HG02981 (cell line): ENCODE measurements around the gene NOC3L.
A peak's percentile ranks its signal among the peaks of the same experiment; 100 is the strongest.
"Not testable (repeated sequence)": the region's sequence is repeated elsewhere in the genome, so short reads cannot be mapped to it uniquely, and the experiment has no call there.

Experiments used
- ATAC-seq: cut with Tn5 transposase; IDR thresholded peaks from one replicate; pipeline ENCODE4 v1.9.1; 2021; ENCODE audit warnings: mild to moderate bottlenecking, moderate library complexity; ENCODE audit not compliant: unreplicated experiment

The NOC3L gene

GRCh38 chr10:94364482-94364881, 1.7 kb upstream of the NOC3L start:
- ATAC-seq, result no peak

GRCh38 chr10:94363251-94363565, 469 bp upstream of the NOC3L start:
- peak; percentile 9 for ATAC-seq

DNA sequence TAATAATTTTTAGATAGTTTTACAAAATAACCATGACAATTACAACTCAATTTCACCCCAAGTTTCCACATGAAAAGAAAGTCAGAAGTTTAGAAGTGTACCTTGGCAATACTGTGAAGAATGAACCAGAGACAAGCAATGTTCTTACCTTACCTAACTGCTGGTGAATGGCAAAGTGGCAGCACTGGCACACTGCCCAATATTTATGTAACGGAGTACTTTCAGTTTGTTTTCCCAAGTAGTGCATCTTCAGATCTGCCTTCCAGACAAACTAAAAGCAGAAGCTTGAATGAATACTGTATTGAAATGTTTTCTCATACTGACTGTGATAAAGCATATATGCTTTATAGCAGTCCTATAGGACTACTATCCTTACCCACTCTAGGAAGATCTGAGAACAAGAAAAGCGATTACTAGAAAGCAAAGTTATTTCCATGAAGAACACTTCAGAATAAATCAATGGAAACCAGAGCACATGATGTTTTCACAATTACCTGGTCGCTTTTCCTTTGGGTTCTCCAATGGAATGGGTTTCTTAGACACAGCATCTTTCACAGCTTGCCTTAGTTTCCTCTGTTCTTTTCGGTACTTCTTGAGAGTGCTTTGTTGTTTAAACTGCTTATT, 1.5 kb downstream of the NOC3L start:
- no peak for ATAC-seq

DNA sequence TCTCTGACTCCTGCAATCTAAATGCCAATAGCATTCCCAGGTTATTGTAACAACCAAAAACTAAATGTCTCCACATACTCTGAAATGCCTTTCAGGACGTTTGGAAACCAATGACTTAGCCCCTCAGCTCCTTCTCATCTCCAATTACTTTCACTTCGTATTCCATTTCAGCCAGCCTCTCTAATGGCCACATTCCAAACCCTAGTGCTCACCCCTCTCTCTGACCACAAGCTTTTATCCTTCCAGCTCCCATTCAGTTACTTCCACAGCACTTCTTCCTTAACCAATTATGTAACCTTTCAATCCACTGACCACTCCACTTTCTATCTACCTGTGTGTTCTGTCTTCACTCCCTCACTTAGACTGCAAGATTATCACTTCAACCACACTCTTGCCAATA, 4.3 kb downstream of the NOC3L start:
- ATAC-seq, result no peak

- ATAC-seq, result no peak
Observed at GRCh38 chr10:94357193-94357592, 5.5 kb downstream of the NOC3L start.

- no peak for ATAC-seq
Observed at GRCh38 chr10:94355841-94356240, 6.9 kb downstream of the NOC3L start.

DNA sequence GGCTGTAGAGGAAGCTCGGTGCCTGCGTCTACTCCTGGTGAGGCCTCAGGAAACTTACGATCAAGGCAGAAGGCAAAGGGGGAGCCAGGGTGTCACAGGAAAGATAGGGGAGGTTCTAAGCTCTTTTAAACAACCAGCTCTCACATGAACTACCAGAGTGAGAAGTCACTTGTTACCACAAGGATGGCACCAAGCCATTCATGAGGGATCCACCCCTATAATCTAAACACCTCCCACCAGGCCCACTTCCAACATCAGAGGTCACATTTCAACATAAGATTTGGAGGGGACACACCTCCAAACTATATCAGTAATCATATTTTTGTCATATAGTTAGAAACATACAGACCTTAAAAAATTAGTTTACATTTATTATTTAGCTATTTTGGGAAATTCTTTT, 9.4 kb downstream of the NOC3L start:
- ATAC-seq, result no peak

DNA sequence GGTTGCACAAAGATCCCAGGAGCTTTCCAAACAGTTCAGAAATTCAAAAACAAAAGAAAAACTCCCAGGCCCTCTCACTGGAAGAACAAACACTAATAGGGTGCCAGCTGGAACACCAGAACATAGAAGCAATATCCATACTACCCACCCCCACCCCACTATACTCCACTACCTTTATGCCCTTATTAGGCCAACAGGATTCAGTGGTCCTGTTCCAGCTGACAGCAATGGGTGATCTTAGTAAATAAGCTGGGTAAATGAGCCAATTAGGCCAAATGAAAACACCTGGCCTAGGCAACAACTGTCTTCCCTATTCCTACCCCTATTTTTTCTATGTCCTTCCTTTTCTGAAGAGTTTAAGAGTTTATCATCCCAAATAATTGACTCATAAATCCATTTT, 11.7 kb downstream of the NOC3L start:
- no peak for ATAC-seq

GRCh38 chr10:94350500-94350899, 12.2 kb downstream of the NOC3L start:
- not testable (repeated sequence) for ATAC-seq

DNA sequence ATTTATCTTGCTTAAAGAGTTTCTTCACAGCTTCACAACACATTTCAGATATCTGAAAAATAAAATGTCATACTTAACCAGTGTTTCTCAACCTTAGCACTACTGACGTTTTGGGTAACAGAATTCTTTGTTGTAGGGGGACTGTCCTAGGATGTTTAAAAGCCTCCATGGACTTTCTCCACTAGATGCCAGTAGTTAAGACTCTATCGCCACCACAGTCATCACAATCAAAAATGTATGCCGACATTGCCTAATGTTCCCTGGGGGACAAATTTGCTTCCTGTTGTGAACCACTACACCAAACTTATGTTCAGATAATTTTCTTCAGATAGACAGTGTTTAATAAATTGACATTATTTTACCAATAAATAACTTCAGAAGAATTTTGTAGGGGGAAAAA, 13.4 kb downstream of the NOC3L start:
- ATAC-seq, result no peak

GRCh38 chr10:94344522-94345122, 18.1 kb downstream of the NOC3L start:
- ATAC-seq, result peak; percentile 92

- no peak for ATAC-seq
Observed at GRCh38 chr10:94343151-94343550, 19.6 kb downstream of the NOC3L start.

DNA sequence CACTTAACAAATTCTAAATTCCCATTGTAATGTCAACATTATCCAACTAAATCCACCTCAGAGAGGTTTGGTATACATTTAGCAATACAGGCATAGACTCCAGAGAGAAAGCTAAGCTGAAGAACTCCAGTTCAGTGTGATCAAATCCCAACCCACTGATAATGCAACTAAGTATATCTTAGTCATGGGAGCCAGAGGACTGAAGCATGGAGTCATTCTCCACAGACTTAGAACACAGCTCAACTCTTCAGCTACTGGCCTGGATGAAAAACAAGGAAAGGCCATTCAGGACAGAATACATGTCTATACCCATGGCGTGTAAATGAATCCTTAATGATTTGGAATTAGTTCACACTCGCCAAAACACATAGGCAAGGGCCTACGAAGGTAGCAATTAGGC, 27.9 kb downstream of the NOC3L start:
- no peak for ATAC-seq

GRCh38 chr10:94333051-94333450, 29.7 kb downstream of the NOC3L start:
- no peak for ATAC-seq

DNA sequence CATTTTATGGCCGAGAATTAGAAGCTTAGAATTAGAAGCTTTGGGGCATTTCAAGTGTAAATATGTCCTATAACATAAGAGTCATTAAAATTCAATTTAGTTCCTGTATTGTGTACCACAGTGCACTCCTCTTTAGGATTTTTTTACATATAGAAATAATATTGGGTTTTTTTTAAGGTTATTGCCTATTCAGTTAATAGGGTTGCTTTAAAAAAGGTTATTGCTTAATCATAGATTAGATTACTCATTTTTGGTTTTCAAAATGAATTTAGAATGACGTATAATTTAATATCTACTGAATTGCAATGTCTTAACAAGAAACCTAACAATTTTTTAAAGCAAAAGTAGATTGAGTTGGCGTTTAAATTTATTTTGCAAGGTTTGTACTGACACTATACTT, 34.1 kb downstream of the NOC3L start:
- ATAC-seq, result no peak

- ATAC-seq, result no peak
Observed at GRCh38 chr10:94327649-94328048, 35.1 kb downstream of the NOC3L start.

DNA sequence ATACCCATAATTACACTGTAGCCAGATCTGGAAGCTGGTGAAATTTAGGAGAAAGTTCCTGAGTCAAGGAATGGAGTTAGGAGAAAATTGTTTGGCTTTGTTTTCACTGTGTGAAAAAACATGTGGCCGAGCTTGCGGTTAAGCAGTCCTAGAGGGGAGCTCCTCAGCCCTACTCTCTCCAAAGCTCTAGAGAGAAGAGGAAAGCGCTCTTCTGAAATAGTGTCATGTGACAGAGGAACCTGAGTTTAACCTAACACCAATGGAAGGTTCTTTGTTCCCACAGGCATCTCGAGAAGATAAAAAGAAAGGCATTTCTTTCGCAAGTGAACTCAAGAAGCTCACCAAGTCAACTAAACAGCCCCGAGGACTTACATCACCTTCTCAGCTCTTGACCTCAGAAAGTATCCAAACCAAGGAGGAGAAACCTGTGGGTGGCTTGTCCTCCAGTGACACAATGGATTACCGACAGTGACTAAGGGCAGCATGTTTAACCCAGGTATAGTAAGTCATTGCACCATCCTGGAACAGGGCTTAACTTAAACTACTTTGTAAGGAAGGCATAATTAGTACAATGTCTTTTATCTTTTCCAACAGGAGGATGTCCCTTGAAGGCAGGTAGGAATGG, 38.0 kb downstream of the NOC3L start:
- no peak for ATAC-seq

- peak; percentile 67 for ATAC-seq
Observed at GRCh38 chr10:94320285-94320914, 42.3 kb downstream of the NOC3L start.

DNA sequence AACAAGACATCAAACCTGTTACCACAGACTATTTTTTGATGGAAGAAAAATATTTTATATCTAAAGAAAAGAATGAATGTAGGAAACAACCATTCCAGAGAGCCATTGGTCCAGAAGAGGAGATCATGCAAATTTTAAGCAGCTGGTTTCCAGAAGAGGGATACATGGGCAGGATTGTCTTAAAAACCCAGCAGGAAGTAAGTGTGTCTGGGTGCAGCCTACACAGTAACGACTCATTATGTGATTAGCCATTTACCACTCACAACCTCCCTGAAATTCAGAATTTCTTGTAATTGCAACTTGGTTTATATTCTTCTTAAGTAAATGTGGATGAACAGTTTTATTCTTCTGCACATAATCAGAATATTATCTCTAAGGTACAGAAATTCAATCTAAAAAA, 46.2 kb downstream of the NOC3L start:
- no peak for ATAC-seq

GRCh38 chr10:94315975-94316464, 46.7 kb downstream of the NOC3L start:
- no peak for ATAC-seq

GRCh38 chr10:94315024-94315451, 47.7 kb downstream of the NOC3L start:
- no peak for ATAC-seq

DNA sequence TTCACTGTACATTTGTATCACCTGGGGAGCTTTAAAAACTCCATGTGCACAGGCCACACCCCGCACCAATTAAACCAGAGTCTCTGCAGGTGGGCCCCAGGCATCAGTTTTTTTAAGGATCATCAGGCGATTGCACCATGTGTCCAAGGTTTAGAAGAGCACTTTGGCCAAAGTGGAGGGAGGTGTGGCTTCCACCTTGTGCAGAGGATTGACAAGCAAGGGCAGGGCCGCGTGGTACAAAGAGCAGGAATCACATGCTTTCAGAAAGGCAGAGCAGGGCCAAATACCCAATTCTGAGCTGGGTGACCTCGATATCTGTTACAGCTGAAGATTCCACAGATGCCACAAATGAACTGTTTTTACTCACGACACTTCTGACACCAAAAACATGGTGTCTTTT, 52.4 kb downstream of the NOC3L start:
- no peak for ATAC-seq
